A204.1 (cell line): Measurements from ENCODE around the gene KLK13.

ENCODE experiments used
- FAIRE-seq: peaks from 2 replicates; lab custom pipeline; 2012; peaks lifted over from hg19 to GRCh38; lab: Jason Lieb, UNC

KLK13 gene

GRCh38 chr19:51091895-51092873 lies 27.3 kb upstream of the KLK13 start:
- FAIRE-seq = no peak

- FAIRE-seq = no peak
These were observed 26.2 kb upstream of the KLK13 start for GRCh38 chr19:51091126-51091525.

- FAIRE-seq = no peak
These were observed 25.6 kb upstream of the KLK13 start for GRCh38 chr19:51090471-51090870.

- no peak for FAIRE-seq
These were observed 24.9 kb upstream of the KLK13 start for GRCh38 chr19:51089786-51090185.

GRCh38 chr19:51086153-51086850 lies 21.4 kb upstream of the KLK13 start:
- FAIRE-seq = no peak

- FAIRE-seq = no peak
These were observed 19.6 kb upstream of the KLK13 start for GRCh38 chr19:51084505-51084904.

GRCh38 chr19:51083783-51084182 lies 18.9 kb upstream of the KLK13 start:
- no peak for FAIRE-seq

- no peak for FAIRE-seq
These were observed 18.3 kb upstream of the KLK13 start for GRCh38 chr19:51083181-51083580.

- no peak for FAIRE-seq
These were observed 17.7 kb upstream of the KLK13 start, which contains the start of gene KLK14 for GRCh38 chr19:51082611-51083010. Gene KLK14 (minus strand): TSS chr19:51082887. CDS start chr19:51082614, 273 bp downstream.

GRCh38 chr19:51081476-51081875 lies 16.6 kb upstream of the KLK13 start:
- FAIRE-seq = no peak

GRCh38 chr19:51079481-51080110 lies 14.7 kb upstream of the KLK13 start:
- FAIRE-seq = no peak

GRCh38 chr19:51078731-51079130 lies 13.8 kb upstream of the KLK13 start:
- no peak for FAIRE-seq

GRCh38 chr19:51078104-51078503 lies 13.2 kb upstream of the KLK13 start:
- no peak for FAIRE-seq

- no peak for FAIRE-seq
These were observed 11.8 kb upstream of the KLK13 start for GRCh38 chr19:51076631-51077213.

GRCh38 chr19:51075998-51076397 lies 11.1 kb upstream of the KLK13 start:
- no peak for FAIRE-seq

GRCh38 chr19:51071095-51071405 lies 6.2 kb upstream of the KLK13 start:
- no peak for FAIRE-seq

- FAIRE-seq = no peak
These were observed 5.6 kb upstream of the KLK13 start for GRCh38 chr19:51070334-51071094.

- no peak for FAIRE-seq
These were observed 1.7 kb upstream of the KLK13 start for GRCh38 chr19:51066393-51067186.

GRCh38 chr19:51065221-51065960 lies 499 bp upstream of the KLK13 start:
- no peak for FAIRE-seq

- no peak for FAIRE-seq
These were observed 1.2 kb downstream of the KLK13 start for GRCh38 chr19:51063664-51064063.
